Keratinocyte (primary cell): Measurements from ENCODE around the gene PDS5B. TPM values are rescaled to one million over a fixed set of nuclear protein-coding genes. Genes with fewer than 3 reads are reported as not detected.
A peak's percentile ranks its signal among the peaks of the same experiment; 100 is the strongest.

Experiments used
- DNase-seq: peaks from one replicate; pipeline ENCODE4 v3.0.0-alpha.2; 2011; ENCODE audit warnings: low read depth, missing footprints, low spot score
- FAIRE-seq: peaks from 2 replicates; lab custom pipeline; 2011; peaks lifted over from hg19 to GRCh38; lab: Jason Lieb, UNC
- H2AFZ ChIP-seq: 2 replicates; pipeline ENCODE4 v1.6.0; 2012; ENCODE audit warnings: low read length, control low read depth, inconsistent platforms; ENCODE audit not compliant: control insufficient read depth
- H3K27ac ChIP-seq: 2 replicates; pipeline ENCODE4 v1.5.1; 2011; ENCODE audit warnings: low read length; ENCODE audit not compliant: control insufficient read depth, insufficient read depth
- H3K27me3 ChIP-seq: 3 replicates; pipeline ENCODE4 v1.6.0; 2011; ENCODE audit warnings: low read length; ENCODE audit not compliant: control insufficient read depth, insufficient read depth; ENCODE audit errors: extremely low read depth
- H3K36me3 ChIP-seq, 2 experiments: 2 replicates in 1 of 2; 3 replicates in 1 of 2; pipeline ENCODE4 v1.5.1; 2011; ENCODE audit warnings: low read length in 2 of 2, mild to moderate bottlenecking in 1 of 2; ENCODE audit not compliant: control insufficient read depth in 2 of 2, insufficient read depth in 2 of 2; ENCODE audit errors: extremely low read depth in 1 of 2
- H3K4me1 ChIP-seq: 3 replicates; pipeline ENCODE4 v1.5.1; 2011; ENCODE audit warnings: low read length; ENCODE audit not compliant: control insufficient read depth, insufficient read depth; ENCODE audit errors: extremely low read depth
- H3K4me2 ChIP-seq: 3 replicates; pipeline ENCODE4 v1.6.0; 2011; ENCODE audit warnings: low read depth, low read length; ENCODE audit not compliant: control insufficient read depth, insufficient read depth; ENCODE audit errors: extremely low read depth
- H3K4me3 ChIP-seq, 3 experiments: fragments of 200-600 bp in 1 of 3; sonication (generic) in 1 of 3; 2 replicates in 2 of 3; 3 replicates in 1 of 3; pipeline ENCODE4 v1.5.1; 2011 to 2016; ENCODE audit warnings: low read length in 3 of 3, mild to moderate bottlenecking in 3 of 3, control low read depth in 2 of 3, inconsistent platforms in 1 of 3, low read depth in 1 of 3, mixed read lengths in 1 of 3, mixed run types in 1 of 3, moderate library complexity in 1 of 3; ENCODE audit not compliant: control insufficient read depth in 2 of 3, insufficient read depth in 2 of 3; ENCODE audit errors: extremely low read depth in 1 of 3
- H3K79me2 ChIP-seq: 2 replicates; pipeline ENCODE4 v1.6.0; 2012; ENCODE audit warnings: low read length; ENCODE audit not compliant: control insufficient read depth, insufficient read depth
- H3K9ac ChIP-seq: 3 replicates; pipeline ENCODE4 v1.6.0; 2011; ENCODE audit warnings: low read length; ENCODE audit not compliant: control insufficient read depth, insufficient read depth; ENCODE audit errors: extremely low read depth
- H3K9me1 ChIP-seq: 3 replicates; pipeline ENCODE4 v1.6.0; 2011; ENCODE audit warnings: low read length; ENCODE audit not compliant: control insufficient read depth, insufficient read depth; ENCODE audit errors: extremely low read depth
- H3K9me3 ChIP-seq: 2 replicates; pipeline ENCODE4 v1.5.1; 2012; ENCODE audit warnings: low read depth, low read length; ENCODE audit not compliant: control insufficient read depth
- H4K20me1 ChIP-seq: 3 replicates; pipeline ENCODE4 v1.6.0; 2011; ENCODE audit warnings: low read length; ENCODE audit not compliant: control insufficient read depth, insufficient read depth; ENCODE audit errors: extremely low read depth
- CTCF ChIP-seq, 3 experiments: IDR thresholded peaks in 1 of 3; conservative IDR thresholded peaks in 1 of 3; optimal IDR thresholded peaks in 1 of 3; 2 replicates in 2 of 3; 3 replicates in 1 of 3; pipeline versions ENCODE3 to v1.5.1; 2011; ENCODE audit warnings: low read length in 3 of 3, mild to moderate bottlenecking in 3 of 3, moderate library complexity in 2 of 3, control low read depth in 1 of 3, inconsistent platforms in 1 of 3; ENCODE audit not compliant: insufficient read depth in 2 of 3; ENCODE audit errors: extremely low read depth in 1 of 3
- EZH2 ChIP-seq: IDR thresholded peaks from one replicate; pipeline ENCODE4 v1.6.1; 2012; ENCODE audit warnings: inconsistent platforms, mild to moderate bottlenecking, low read length, moderate library complexity
- dilution Hi-C: fragments of 300-500 bp; cut with MboI; formaldehyde crosslinking; loops from one replicate; pipeline ENCODE4 v1.7.0; 2020; ENCODE audit warnings: low sequenced_read_pairs; ENCODE audit not compliant: extremely low pct_ligation_motif_present
- polyA plus RNA-seq, 5 experiments: library from polyadenylated mRNA; depleted of rRNA in 3 of 5; stranded (reverse) in 3 of 5; stranded (forward) in 1 of 5; unstranded in 1 of 5; fragments of >200 nt; gene quantifications; 1 replicate in 1 of 5; 2 replicates in 3 of 5; 3 replicates in 1 of 5; pipeline versions ENCODE4 v1.2.1 to v1.2.3, GENCODE V29; 2011 to 2012; ENCODE audit warnings: missing spikeins in 2 of 5, low read depth in 1 of 5, low replicate concordance in 1 of 5

PDS5B gene
- polyA plus RNA-seq, 1 donor (not counting 4 experiments of a cell fraction or from before 2014, with no cell fraction given), result 6.9 TPM

DNA sequence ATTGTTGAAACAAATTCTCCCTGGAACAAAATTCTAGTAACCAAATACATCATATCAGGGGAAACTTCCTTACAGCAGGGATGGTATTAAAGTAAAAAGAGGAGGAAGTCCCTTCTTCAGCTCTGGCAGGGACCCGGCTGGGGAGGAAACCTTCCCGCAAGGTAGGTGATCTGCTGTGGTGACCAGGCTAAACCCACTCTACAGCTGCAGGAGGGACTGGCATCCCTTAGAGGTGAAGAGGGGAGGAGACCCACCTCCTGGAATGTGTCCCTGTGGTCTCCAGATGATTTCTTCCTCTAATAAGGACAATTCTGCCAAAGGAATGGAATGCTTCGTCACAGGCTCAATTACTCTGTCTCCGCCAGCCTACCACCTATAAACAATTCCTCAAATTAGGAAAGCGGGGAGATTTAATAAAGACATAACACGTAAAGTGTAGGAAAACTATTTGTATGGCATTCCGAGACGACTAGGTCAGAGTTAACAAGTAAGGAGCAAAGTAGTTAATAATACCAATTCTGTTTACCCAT lies 637 bp upstream of the PDS5B start:
- H4K20me1 ChIP-seq, result no peaks in the 10 kb centered on the region
- no peaks in the 10 kb centered on the region for H3K9me1 ChIP-seq
- H3K27me3 ChIP-seq, result no peaks in the 10 kb centered on the region
- TF ChIP-seq CTCF (optimal IDR thresholded peaks at IDR 0.05 in 1 of 3, IDR thresholded peaks at IDR 0.05 in 1 of 3, conservative IDR thresholded peaks at IDR 0.05 in 1 of 3; ENCODE audit: extremely low read depth in 1 of 3, insufficient read depth in 2 of 3, low read length in 3 of 3) (no peak), EZH2 (no peak)
- H3K4me1 ChIP-seq, result peaks cover 19% of the 10 kb centered on the region
- peak overlapping the region; percentile 61 for H3K9ac ChIP-seq
- H3K27ac ChIP-seq, result no peak overlapping the region
- DNase-seq (no peak), FAIRE-seq (no peak)
- no peaks in the 10 kb centered on the region for H3K36me3 ChIP-seq
- H2AFZ ChIP-seq, result peak overlapping the region; percentile 96
- dilution Hi-C loops, result no loop called here
- H3K4me2 ChIP-seq, result peak overlapping the region; percentile 92
- H3K79me2 ChIP-seq, result peaks cover 35% of the 10 kb centered on the region
- peak overlapping the region; percentile 70 to 77 (median 75) for H3K4me3 ChIP-seq
- no peaks in the 10 kb centered on the region for H3K9me3 ChIP-seq

GRCh38 chr13:32587011-32587810 lies 959 bp downstream of the PDS5B start:
- no peak for FAIRE-seq

More at GRCh38 chr13:32587011-32587810, 959 bp downstream of the PDS5B start:
- dilution Hi-C loops, result no loop called here
- Histone ChIP-seq H3K9me3 (no peaks in the 10 kb centered on the region), H3K4me1 (peaks cover 19% of the 10 kb centered on the region), H3K36me3 (no peaks in the 10 kb centered on the region), H3K27me3 (no peaks in the 10 kb centered on the region), H3K27ac (peak overlapping the region; percentile 74), H2AFZ (peak overlapping the region; percentile 83), H4K20me1 (no peaks in the 10 kb centered on the region), H3K4me2 (peak overlapping the region; percentile 87), H3K79me2 (peaks cover 49% of the 10 kb centered on the region), H3K9ac (peak overlapping the region; percentile 83), H3K9me1 (no peaks in the 10 kb centered on the region), H3K4me3 (peak overlapping the region; percentile 48 to 94 (median 92))
- DNase-seq, result no peak
- TF ChIP-seq EZH2 (no peak), CTCF (optimal IDR thresholded peaks at IDR 0.05 in 1 of 3, IDR thresholded peaks at IDR 0.05 in 1 of 3, conservative IDR thresholded peaks at IDR 0.05 in 1 of 3; ENCODE audit: extremely low read depth in 1 of 3, insufficient read depth in 2 of 3, low read length in 3 of 3) (no peak)
